Cerebellar nuclear complex (tissue), 1 donor: ENCODE data around the gene IRF2BPL.
"Not testable (repeated sequence)": the region's sequence is repeated elsewhere in the genome, so short reads cannot be mapped to it uniquely, and the experiment has no call there.

Source experiments
- DNase-seq, 2 experiments: peaks; one replicate each; lab custom pipeline; 2025; lab: John Stamatoyannopoulos, UW

IRF2BPL gene

GRCh38 chr14:77033622-77034589 is 5.4 kb upstream of the IRF2BPL start:
- DNase-seq: peak; percentile 40 to 47

GRCh38 chr14:77032844-77033621 is 4.5 kb upstream of the IRF2BPL start:
- peak; percentile 46 to 47 for DNase-seq

DNA sequence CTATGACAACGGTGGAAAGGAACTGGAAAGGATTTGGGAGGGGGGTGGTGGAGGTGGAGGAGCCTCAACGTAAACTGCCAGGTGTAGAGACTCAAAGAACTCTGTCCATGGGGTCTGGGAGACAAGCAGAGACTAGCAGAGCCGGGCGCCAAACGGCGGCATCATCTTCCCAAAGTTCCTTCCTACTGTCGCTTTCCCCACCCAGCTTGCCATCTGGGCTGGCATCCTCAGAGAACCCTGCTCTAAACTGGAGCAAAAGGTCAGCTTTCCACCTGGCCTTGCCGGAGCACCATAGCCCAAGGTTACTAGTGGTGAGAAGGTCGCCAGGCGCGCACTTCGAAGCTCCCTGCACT is 4.0 kb upstream of the IRF2BPL start:
- DNase-seq: no peak

GRCh38 chr14:77031759-77032490 is 3.4 kb upstream of the IRF2BPL start:
- no peak for DNase-seq

DNA sequence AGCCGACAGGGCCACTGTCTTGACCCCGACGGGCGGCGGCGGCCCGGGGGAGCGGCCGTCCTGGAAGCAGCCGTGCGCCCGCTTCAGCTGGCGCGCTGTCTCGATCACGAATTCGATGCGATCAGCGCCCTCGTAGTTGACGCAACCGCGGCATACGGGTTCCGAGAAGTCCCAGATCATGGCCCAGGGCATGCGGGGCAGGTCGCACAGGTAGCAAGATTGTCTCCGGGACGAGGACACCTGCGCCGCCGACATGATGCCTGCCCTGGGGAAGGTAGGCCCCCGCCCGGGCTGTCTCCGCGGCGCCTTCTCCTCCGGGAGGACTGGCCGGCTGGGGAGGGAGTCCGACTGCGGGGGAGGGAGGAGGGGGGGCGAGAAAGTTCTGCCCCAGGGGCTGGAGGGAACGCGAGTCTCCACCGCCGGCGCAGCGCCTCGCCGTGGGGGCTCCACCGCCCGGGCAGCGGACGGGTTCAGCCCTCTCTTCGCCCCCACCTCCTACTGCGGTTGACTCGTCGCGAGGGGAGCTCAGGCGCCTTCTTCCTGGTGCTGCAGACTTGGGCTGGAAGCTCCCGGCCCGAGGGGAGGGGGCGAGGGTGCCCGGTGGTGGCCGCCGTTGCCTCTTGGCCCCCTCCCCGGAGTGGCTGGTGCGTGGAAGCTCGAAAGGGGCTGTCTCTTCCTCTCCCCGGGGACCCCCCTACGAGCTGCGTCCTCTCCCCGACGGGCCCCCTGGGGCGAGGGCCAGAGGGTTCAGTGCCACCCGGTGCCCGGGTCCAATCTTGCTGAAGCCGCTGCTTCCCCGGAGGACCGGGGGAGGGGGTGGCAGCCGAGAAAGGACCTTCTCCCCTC is 747 bp downstream of the IRF2BPL start:
- no peak for DNase-seq

- no peak for DNase-seq
These were observed 1.5 kb downstream of the IRF2BPL start for GRCh38 chr14:77026930-77027537.

DNA sequence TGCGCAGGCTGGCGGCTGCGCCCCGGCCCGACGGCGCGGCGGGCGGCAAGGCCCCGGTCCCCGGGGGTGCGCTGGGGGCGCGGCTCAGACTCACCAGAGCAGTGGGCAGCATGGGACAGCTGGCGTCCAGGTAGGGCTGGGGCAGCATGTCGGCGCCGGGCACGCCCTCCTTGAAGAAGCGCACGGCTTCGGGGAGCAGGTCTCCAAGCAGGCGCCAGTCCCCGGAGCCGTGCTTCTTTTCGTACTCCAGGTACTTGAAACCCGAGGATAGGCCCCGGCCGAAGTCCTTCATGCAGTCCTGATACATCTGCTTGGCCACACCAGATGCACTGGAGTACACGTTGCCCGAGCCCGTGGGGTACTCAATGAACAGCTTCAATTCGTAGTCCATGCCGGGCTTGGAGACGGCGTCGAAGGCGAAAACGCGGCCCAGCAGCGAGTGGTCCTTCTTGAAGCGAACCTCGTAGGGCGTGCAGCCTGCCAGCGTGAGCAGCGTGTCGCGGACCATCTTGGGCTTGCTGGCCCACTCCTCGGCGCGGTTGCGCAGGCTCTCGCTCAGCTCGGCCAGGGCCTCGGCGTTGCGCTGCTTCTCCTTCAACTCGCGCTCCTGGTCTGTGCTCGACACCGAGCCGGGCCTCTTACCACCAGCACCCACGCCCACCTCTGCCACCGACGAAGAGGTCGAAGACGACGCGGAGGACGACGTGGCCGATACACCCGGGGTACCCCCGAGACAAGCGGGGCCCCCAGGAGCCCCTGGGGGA is 2.2 kb downstream of the IRF2BPL start:
- DNase-seq: no peak

DNA sequence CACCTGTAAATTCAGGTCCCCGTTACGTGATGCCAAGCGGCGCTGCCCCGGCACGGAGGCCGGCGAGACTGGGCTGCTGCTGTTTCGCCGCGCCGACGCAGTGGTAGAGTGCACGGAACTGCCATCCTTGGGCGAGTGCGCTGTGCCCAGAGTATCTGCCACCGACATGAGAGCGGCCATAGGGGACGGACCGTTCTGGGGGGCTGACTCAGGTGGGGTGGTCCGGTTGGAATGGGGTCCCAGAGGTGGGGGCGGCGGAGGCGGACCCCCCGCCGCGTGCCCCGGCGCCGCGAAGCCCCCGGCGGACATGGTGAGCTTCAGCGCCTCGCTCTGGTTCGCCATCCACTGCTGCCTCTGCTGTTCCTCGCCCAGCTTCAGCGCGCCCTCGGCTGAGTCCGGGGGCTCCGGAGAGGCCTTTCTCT is 2.8 kb downstream of the IRF2BPL start:
- DNase-seq: no peak

- peak in 1 of 2 experiments; percentile 38 for DNase-seq
These were observed 4.3 kb downstream of the IRF2BPL start for GRCh38 chr14:77024171-77024691.

GRCh38 chr14:77023001-77023996 is 5.2 kb downstream of the IRF2BPL start:
- peak in 1 of 2 experiments; percentile 30 for DNase-seq

GRCh38 chr14:77022236-77022852 is 6.2 kb downstream of the IRF2BPL start:
- DNase-seq: no peak

- DNase-seq: not testable (repeated sequence)
These were observed 7.1 kb downstream of the IRF2BPL start for GRCh38 chr14:77021424-77021823.

GRCh38 chr14:77018785-77019184 is 9.7 kb downstream of the IRF2BPL start:
- DNase-seq: no peak

DNA sequence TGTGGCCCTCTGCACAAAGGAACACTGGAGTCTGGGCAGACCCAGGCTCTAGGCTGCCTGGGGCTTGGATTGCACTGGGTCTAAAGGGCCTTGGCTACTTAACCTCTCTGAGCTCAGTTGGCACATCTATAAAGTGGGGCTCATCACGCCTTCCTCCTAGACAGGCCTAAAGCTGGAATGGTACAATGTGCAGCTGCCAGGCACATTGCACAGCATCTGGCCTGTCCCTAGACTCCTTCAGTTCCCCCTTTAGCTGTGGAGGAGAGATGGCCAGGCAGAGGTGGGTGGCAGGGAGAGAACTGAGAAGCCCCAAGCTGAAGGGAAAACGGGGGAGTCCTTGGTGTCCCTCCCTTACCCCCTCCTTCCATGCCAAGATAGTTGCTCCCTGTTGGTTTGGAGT is 10.8 kb downstream of the IRF2BPL start:
- DNase-seq: no peak

DNA sequence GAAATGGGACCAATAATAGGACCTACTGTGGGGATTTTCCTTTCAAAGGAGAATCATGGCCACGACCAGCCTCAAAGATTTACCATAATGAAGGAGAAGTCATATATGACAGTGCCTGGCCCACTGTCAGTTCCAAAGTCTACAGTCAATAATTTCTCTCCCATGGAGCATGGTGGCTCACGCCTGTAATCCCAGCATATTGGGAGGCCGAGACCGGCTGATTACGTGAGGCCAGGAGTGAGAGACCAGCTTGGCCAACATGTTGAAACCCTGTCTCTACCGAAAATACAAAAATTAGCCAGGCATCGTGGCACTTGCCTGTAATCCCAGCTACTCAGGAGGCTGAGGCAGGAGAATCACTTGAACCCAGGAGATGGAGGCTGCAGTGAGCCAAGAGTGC is 13.8 kb downstream of the IRF2BPL start:
- no peak for DNase-seq

DNA sequence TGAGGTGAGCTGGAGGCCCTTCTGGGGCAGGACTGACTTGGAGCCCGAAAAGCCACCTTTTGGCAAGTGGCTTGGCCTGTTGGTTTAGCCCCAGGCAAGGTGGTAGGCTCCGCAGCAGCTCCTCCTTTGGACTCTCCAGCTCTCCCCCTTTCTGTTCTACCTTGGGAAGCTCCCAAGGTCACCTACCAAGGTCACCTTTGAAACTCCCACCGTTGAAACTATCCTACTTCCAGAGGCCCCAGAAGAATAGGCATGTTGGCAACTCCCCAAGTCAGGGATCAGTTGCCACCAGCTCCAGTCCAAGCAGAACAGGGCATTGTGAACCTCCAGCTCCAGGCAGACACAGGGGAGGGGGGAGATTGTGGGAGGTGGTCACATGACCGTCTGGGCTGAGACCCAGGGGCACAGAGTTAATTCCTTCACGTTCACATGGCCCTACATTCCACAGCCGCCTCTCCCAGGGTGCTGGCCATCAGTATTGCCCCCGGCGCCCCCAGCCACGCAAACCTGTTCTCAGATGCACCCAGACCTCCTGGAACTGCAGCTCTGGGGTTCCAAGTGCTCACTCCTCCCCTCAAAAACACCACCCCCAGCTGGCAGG is 14.4 kb downstream of the IRF2BPL start:
- no peak for DNase-seq

DNA sequence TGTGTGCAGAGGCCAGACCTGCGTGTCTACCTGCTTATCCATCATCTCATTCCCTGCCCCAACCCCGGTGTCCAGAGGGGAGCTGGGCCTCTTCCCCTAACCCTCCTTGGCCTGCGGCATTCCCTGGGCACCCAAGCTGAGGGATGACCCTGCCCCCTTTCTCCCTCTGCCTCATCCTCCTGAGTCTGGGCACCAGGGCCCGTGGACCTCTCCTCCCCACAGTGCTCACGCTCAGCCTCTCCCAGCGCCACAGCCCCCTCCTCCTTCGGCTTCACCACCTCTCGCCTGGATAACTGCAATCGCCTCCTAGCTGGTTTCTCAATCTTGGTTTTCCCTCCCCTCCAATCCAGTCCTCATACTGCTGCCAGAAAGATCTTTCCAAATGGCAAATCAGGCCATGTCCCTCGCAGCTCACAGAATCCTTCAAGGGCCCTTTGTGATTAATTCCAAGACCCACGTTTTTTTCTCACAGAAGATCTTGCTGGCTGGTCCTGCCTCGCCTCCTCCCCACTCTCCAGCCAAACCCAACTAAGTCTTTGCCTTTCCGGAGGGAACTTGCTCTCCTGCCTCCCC is 16.2 kb downstream of the IRF2BPL start:
- DNase-seq: no peak
